Measurements from ENCODE around the gene CLEC16A. TPM values are rescaled to one million over a fixed set of nuclear protein-coding genes. Genes with fewer than 3 reads are reported as not detected.

CLEC16A gene
- total RNA-seq, 2 donors from 2014 or later, result 31.1 to 32.0 TPM

GRCh38 chr16:11074131-11074530, 129.8 kb downstream of the CLEC16A start:
- H3K4me1 Mint-ChIP-seq, result peaks cover 38% of the 10 kb centered on the region
- H3K4me3 Mint-ChIP-seq, result no peak overlapping the region
- no peak for DNase-seq
- H3K9me3 ChIP-seq (ENCODE audit: control insufficient read depth, low read length, poor library complexity, severe bottlenecking), result no peaks in the 10 kb centered on the region
- no peaks in the 10 kb centered on the region for H3K27me3 Mint-ChIP-seq
- H3K27ac Mint-ChIP-seq, result peak overlapping the region; percentile 54
- ATAC-seq, result no peak
- H3K36me3 Mint-ChIP-seq (ENCODE audit: low read depth), result peaks cover 11% of the 10 kb centered on the region

GRCh38 chr16:11075163-11075562, 130.8 kb downstream of the CLEC16A start:
- no peaks in the 10 kb centered on the region for H3K9me3 ChIP-seq (ENCODE audit: control insufficient read depth, low read length, poor library complexity, severe bottlenecking)
- ATAC-seq, result no peak
- Mint-ChIP-seq H3K4me1 (peaks cover 48% of the 10 kb centered on the region), H3K27me3 (no peaks in the 10 kb centered on the region), H3K4me3 (no peak overlapping the region), H3K27ac (peak overlapping the region; percentile 54), H3K36me3 (ENCODE audit: low read depth) (peaks cover 11% of the 10 kb centered on the region)
- no peak for DNase-seq

- Mint-ChIP-seq H3K36me3 (ENCODE audit: low read depth) (peaks cover 9% of the 10 kb centered on the region), H3K27ac (peak overlapping the region; percentile 74), H3K27me3 (no peaks in the 10 kb centered on the region), H3K4me1 (peaks cover 49% of the 10 kb centered on the region), H3K4me3 (no peak overlapping the region)
- peak; percentile 62 for ATAC-seq
- H3K9me3 ChIP-seq (ENCODE audit: control insufficient read depth, low read length, poor library complexity, severe bottlenecking), result no peaks in the 10 kb centered on the region
- DNase-seq, result no peak
Observed at GRCh38 chr16:11076259-11077018, 132.1 kb downstream of the CLEC16A start.

GRCh38 chr16:11078812-11079459, 134.6 kb downstream of the CLEC16A start:
- ATAC-seq (no peak), DNase-seq (no peak)
- H3K4me1 Mint-ChIP-seq, result peaks cover 42% of the 10 kb centered on the region
- no peaks in the 10 kb centered on the region for H3K9me3 ChIP-seq (ENCODE audit: control insufficient read depth, low read length, poor library complexity, severe bottlenecking)
- H3K36me3 Mint-ChIP-seq (ENCODE audit: low read depth), result no peaks in the 10 kb centered on the region
- H3K27me3 Mint-ChIP-seq, result no peaks in the 10 kb centered on the region
- peak overlapping the region; percentile 90 for H3K27ac Mint-ChIP-seq
- peak overlapping the region; percentile 73 for H3K4me3 Mint-ChIP-seq

- Mint-ChIP-seq H3K27ac (peak overlapping the region; percentile 90), H3K4me1 (peaks cover 39% of the 10 kb centered on the region), H3K4me3 (peak overlapping the region; percentile 73), H3K27me3 (no peaks in the 10 kb centered on the region), H3K36me3 (ENCODE audit: low read depth) (no peaks in the 10 kb centered on the region)
- ATAC-seq, result peak; percentile 45
- no peak for DNase-seq
- H3K9me3 ChIP-seq (ENCODE audit: control insufficient read depth, low read length, poor library complexity, severe bottlenecking), result no peaks in the 10 kb centered on the region
Observed at GRCh38 chr16:11079652-11080187, 135.4 kb downstream of the CLEC16A start.

- ATAC-seq (no peak), DNase-seq (no peak)
- no peaks in the 10 kb centered on the region for H3K9me3 ChIP-seq (ENCODE audit: control insufficient read depth, low read length, poor library complexity, severe bottlenecking)
- H3K36me3 Mint-ChIP-seq (ENCODE audit: low read depth), result no peaks in the 10 kb centered on the region
- no peaks in the 10 kb centered on the region for H3K27me3 Mint-ChIP-seq
- peaks cover 39% of the 10 kb centered on the region for H3K4me1 Mint-ChIP-seq
- peak overlapping the region; percentile 90 for H3K27ac Mint-ChIP-seq
- H3K4me3 Mint-ChIP-seq, result no peak overlapping the region
Observed at GRCh38 chr16:11080327-11080967, 136.1 kb downstream of the CLEC16A start.

- Mint-ChIP-seq H3K4me3 (no peak overlapping the region), H3K27me3 (no peaks in the 10 kb centered on the region), H3K27ac (no peak overlapping the region), H3K36me3 (ENCODE audit: low read depth) (no peaks in the 10 kb centered on the region), H3K4me1 (peaks cover 39% of the 10 kb centered on the region)
- DNase-seq (no peak), ATAC-seq (no peak)
- no peaks in the 10 kb centered on the region for H3K9me3 ChIP-seq (ENCODE audit: control insufficient read depth, low read length, poor library complexity, severe bottlenecking)
Observed at GRCh38 chr16:11080999-11081630, 136.8 kb downstream of the CLEC16A start.

- Mint-ChIP-seq H3K4me3 (no peak overlapping the region), H3K4me1 (peaks cover 35% of the 10 kb centered on the region), H3K36me3 (ENCODE audit: low read depth) (no peaks in the 10 kb centered on the region), H3K27me3 (no peaks in the 10 kb centered on the region), H3K27ac (no peak overlapping the region)
- no peak for DNase-seq
- H3K9me3 ChIP-seq (ENCODE audit: control insufficient read depth, low read length, poor library complexity, severe bottlenecking), result no peaks in the 10 kb centered on the region
- no peak for ATAC-seq
Observed at GRCh38 chr16:11082108-11082859, 137.9 kb downstream of the CLEC16A start.

GRCh38 chr16:11082860-11083388, 138.6 kb downstream of the CLEC16A start:
- Mint-ChIP-seq H3K4me1 (peaks cover 36% of the 10 kb centered on the region), H3K4me3 (peak overlapping the region; percentile 2), H3K27me3 (no peaks in the 10 kb centered on the region), H3K27ac (no peak overlapping the region), H3K36me3 (ENCODE audit: low read depth) (no peaks in the 10 kb centered on the region)
- ATAC-seq (no peak), DNase-seq (no peak)
- H3K9me3 ChIP-seq (ENCODE audit: control insufficient read depth, low read length, poor library complexity, severe bottlenecking), result no peaks in the 10 kb centered on the region

- ATAC-seq, result no peak
- H3K9me3 ChIP-seq (ENCODE audit: control insufficient read depth, low read length, poor library complexity, severe bottlenecking), result no peaks in the 10 kb centered on the region
- H3K27ac Mint-ChIP-seq, result peak overlapping the region; percentile 21
Observed at GRCh38 chr16:11084484-11084875, 140.1 kb downstream of the CLEC16A start.

GRCh38 chr16:11084876-11085485, 140.6 kb downstream of the CLEC16A start:
- Mint-ChIP-seq H3K27ac (no peak overlapping the region), H3K4me3 (no peak overlapping the region), H3K4me1 (peaks cover 26% of the 10 kb centered on the region), H3K27me3 (no peaks in the 10 kb centered on the region), H3K36me3 (ENCODE audit: low read depth) (no peaks in the 10 kb centered on the region)
- ATAC-seq (no peak), DNase-seq (no peak)
- no peaks in the 10 kb centered on the region for H3K9me3 ChIP-seq (ENCODE audit: control insufficient read depth, low read length, poor library complexity, severe bottlenecking)

More at GRCh38 chr16:11084484-11084875, 140.1 kb downstream of the CLEC16A start:
- H3K36me3 Mint-ChIP-seq (ENCODE audit: low read depth), result no peaks in the 10 kb centered on the region
- no peaks in the 10 kb centered on the region for H3K27me3 Mint-ChIP-seq
- no peak overlapping the region for H3K4me3 Mint-ChIP-seq
- H3K4me1 Mint-ChIP-seq, result peaks cover 28% of the 10 kb centered on the region
- DNase-seq, result no peak

GRCh38 chr16:11085916-11086315, 141.6 kb downstream of the CLEC16A start:
- H3K4me3 Mint-ChIP-seq, result no peak overlapping the region
- H3K9me3 ChIP-seq (ENCODE audit: control insufficient read depth, low read length, poor library complexity, severe bottlenecking), result no peaks in the 10 kb centered on the region
- DNase-seq, result no peak
- H3K4me1 Mint-ChIP-seq, result peaks cover 21% of the 10 kb centered on the region
- no peak for ATAC-seq
- no peaks in the 10 kb centered on the region for H3K36me3 Mint-ChIP-seq (ENCODE audit: low read depth)
- no peak overlapping the region for H3K27ac Mint-ChIP-seq
- H3K27me3 Mint-ChIP-seq, result no peaks in the 10 kb centered on the region

Data from T-helper 17 cell (primary cell).